ENCODE results near the gene TMEM183A.

- TF ChIP-seq CTCF (conservative IDR thresholded peaks at IDR 0.05; ENCODE audit: low read depth in 2 of 2) (no peak), EZH2phosphoT487 (IDR thresholded peaks at IDR 0.05; ENCODE audit: unreplicated experiment) (no peak), CREB1 (CRISPR knock-in tag; IDR thresholded peaks at IDR 0.05; ENCODE audit: low read depth) (no peak), JUNB (IDR thresholded peaks at IDR 0.05; ENCODE audit: unreplicated experiment) (no peak), EZH2 (IDR thresholded peaks at IDR 0.05; ENCODE audit: low read depth, unreplicated experiment) (no peak), POLR2AphosphoS5 (IDR thresholded peaks at IDR 0.05; ENCODE audit: low read depth) (no peak)
Measured at GRCh38 chr1:203044546-203045250, 37.5 kb downstream of the TMEM183A start.
